Astrocyte (in vitro differentiated cells and primary cell): ENCODE data around the gene XYLT1. TPM values are rescaled to one million over a fixed set of nuclear protein-coding genes. Genes with fewer than 3 reads are reported as not detected.

Experiments used
- DNase-seq: peaks from one replicate; pipeline ENCODE4 v3.0.0-alpha.2; 2010; ENCODE audit warnings: low read depth
- FAIRE-seq: peaks from 2 replicates; lab custom pipeline; 2011; peaks lifted over from hg19 to GRCh38; lab: Jason Lieb, UNC
- H2AFZ ChIP-seq: 2 replicates; pipeline ENCODE4 v1.6.0; 2012; ENCODE audit warnings: low read depth, low read length, inconsistent platforms
- H3K27ac ChIP-seq: 2 replicates; pipeline ENCODE4 v1.5.1; 2011; ENCODE audit warnings: low read depth, low read length, inconsistent platforms
- H3K27me3 ChIP-seq: 2 replicates; pipeline ENCODE4 v1.6.0; 2011; ENCODE audit warnings: low read length, inconsistent platforms; ENCODE audit not compliant: insufficient read depth
- H3K36me3 ChIP-seq: 2 replicates; pipeline ENCODE4 v1.5.1; 2011; ENCODE audit warnings: low read length, inconsistent platforms; ENCODE audit not compliant: insufficient read depth
- H3K4me1 ChIP-seq: 2 replicates; pipeline ENCODE4 v1.5.1; 2011; ENCODE audit warnings: low read length, inconsistent platforms; ENCODE audit not compliant: insufficient read depth
- H3K4me2 ChIP-seq: 2 replicates; pipeline ENCODE4 v1.6.0; 2012; ENCODE audit warnings: low read length, inconsistent platforms
- H3K4me3 ChIP-seq: 2 replicates; pipeline ENCODE4 v1.5.1; 2011; ENCODE audit warnings: low read depth, mild to moderate bottlenecking, low read length, inconsistent platforms; ENCODE audit not compliant: insufficient read depth
- H3K79me2 ChIP-seq: 2 replicates; pipeline ENCODE4 v1.6.0; 2012; ENCODE audit warnings: mild to moderate bottlenecking, low read length, inconsistent platforms; ENCODE audit not compliant: insufficient read depth
- H3K9ac ChIP-seq: 2 replicates; pipeline ENCODE4 v1.6.0; 2012; ENCODE audit warnings: mild to moderate bottlenecking, low read length, inconsistent platforms
- H3K9me3 ChIP-seq: 2 replicates; pipeline ENCODE4 v1.5.1; 2012; ENCODE audit warnings: low read depth, mild to moderate bottlenecking, low read length, inconsistent platforms; ENCODE audit not compliant: insufficient read depth
- H4K20me1 ChIP-seq: 2 replicates; pipeline ENCODE4 v1.6.0; 2012; ENCODE audit warnings: low read length, inconsistent platforms; ENCODE audit not compliant: insufficient read depth
- H3K27ac Mint-ChIP-seq: one replicate; pipeline ENCODE4 v1.8.0; 2021; ENCODE audit warnings: mild to moderate bottlenecking, mixed read lengths; ENCODE audit not compliant: unreplicated experiment
- H3K27me3 Mint-ChIP-seq: one replicate; pipeline ENCODE4 v1.8.0; 2021; ENCODE audit warnings: low read depth, mixed read lengths; ENCODE audit not compliant: unreplicated experiment
- H3K36me3 Mint-ChIP-seq: one replicate; pipeline ENCODE4 v1.8.0; 2021; ENCODE audit warnings: low read depth, mixed read lengths; ENCODE audit not compliant: unreplicated experiment
- H3K4me1 Mint-ChIP-seq: one replicate; pipeline ENCODE4 v1.8.0; 2021; ENCODE audit warnings: low read depth, mixed read lengths; ENCODE audit not compliant: unreplicated experiment
- H3K4me3 Mint-ChIP-seq: one replicate; pipeline ENCODE4 v1.8.0; 2021; ENCODE audit warnings: mild to moderate bottlenecking, moderate library complexity, mixed read lengths; ENCODE audit not compliant: unreplicated experiment
- H3K9me3 Mint-ChIP-seq: one replicate; pipeline ENCODE4 v1.8.0; 2021; ENCODE audit warnings: mild to moderate bottlenecking, mixed read lengths; ENCODE audit not compliant: unreplicated experiment
- CTCF ChIP-seq: IDR thresholded peaks from 2 replicates; pipeline ENCODE4 v1.5.1; 2011; ENCODE audit warnings: low read depth, mild to moderate bottlenecking, inconsistent platforms, low read length, moderate library complexity; ENCODE audit not compliant: insufficient read depth
- EZH2 ChIP-seq: IDR thresholded peaks from 2 replicates; pipeline ENCODE4 v1.6.1; 2012; ENCODE audit warnings: mild to moderate bottlenecking, low read length, inconsistent platforms; ENCODE audit not compliant: insufficient read depth
- total RNA-seq: library from RNA; stranded (reverse); gene quantifications from 2 replicates; pipeline ENCODE4 v1.2.1, GENCODE V29; 2021

The XYLT1 gene
- total RNA-seq, 1 donor from 2014 or later, result 22.9 TPM

GRCh38 chr16:17282247-17282646 is 188.5 kb downstream of the XYLT1 start:
- H3K9me3 ChIP-seq, result no peaks in the 10 kb centered on the region
- H3K4me3 ChIP-seq, result no peak overlapping the region
- no peaks in the 10 kb centered on the region for H3K27me3 ChIP-seq
- peaks cover 74% of the 10 kb centered on the region for H3K79me2 ChIP-seq
- no peak overlapping the region for H3K27ac ChIP-seq
- no peak for DNase-seq
- no peaks in the 10 kb centered on the region for H3K36me3 ChIP-seq
- Mint-ChIP-seq H3K27me3 (peaks cover 2% of the 10 kb centered on the region), H3K4me1 (peaks cover 2% of the 10 kb centered on the region), H3K27ac (no peak overlapping the region), H3K36me3 (no peaks in the 10 kb centered on the region), H3K9me3 (no peaks in the 10 kb centered on the region), H3K4me3 (no peak overlapping the region)
- TF ChIP-seq CTCF (no peak), EZH2 (no peak)
- FAIRE-seq, result no peak
- H4K20me1 ChIP-seq, result peaks cover 97% of the 10 kb centered on the region
- no peaks in the 10 kb centered on the region for H3K4me1 ChIP-seq
- no peak overlapping the region for H2AFZ ChIP-seq
- H3K9ac ChIP-seq, result no peak overlapping the region
- H3K4me2 ChIP-seq, result no peak overlapping the region

DNA sequence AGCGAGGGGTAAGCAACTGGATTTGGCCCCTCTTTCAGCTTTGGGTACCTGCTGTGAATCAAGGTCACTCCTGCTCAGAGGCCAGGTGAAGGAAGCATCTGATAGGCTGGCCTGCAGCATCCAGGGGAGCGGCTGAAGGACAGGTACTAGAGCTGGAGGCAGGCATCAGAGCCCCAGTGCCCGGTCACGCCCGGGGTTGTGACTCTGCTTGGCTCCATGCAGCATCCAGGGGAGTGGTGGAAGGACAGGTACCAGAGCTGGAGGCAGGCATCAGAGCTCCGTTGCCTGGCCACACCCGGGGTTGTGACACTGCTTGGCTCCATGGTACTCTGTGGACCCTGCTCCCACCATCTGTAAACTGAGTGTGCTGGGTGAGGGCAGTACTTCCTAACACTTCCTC is 189.7 kb downstream of the XYLT1 start:
- Histone ChIP-seq H2AFZ (no peak overlapping the region), H4K20me1 (peaks cover 95% of the 10 kb centered on the region), H3K27ac (no peak overlapping the region), H3K4me2 (no peak overlapping the region), H3K4me3 (no peak overlapping the region), H3K79me2 (peaks cover 62% of the 10 kb centered on the region), H3K4me1 (no peaks in the 10 kb centered on the region), H3K9me3 (no peaks in the 10 kb centered on the region), H3K9ac (no peak overlapping the region), H3K36me3 (no peaks in the 10 kb centered on the region), H3K27me3 (no peaks in the 10 kb centered on the region)
- FAIRE-seq, result no peak
- TF ChIP-seq EZH2 (no peak), CTCF (no peak)
- Mint-ChIP-seq H3K4me1 (peaks cover 2% of the 10 kb centered on the region), H3K4me3 (no peak overlapping the region), H3K27me3 (peaks cover 2% of the 10 kb centered on the region), H3K36me3 (no peaks in the 10 kb centered on the region), H3K27ac (no peak overlapping the region), H3K9me3 (no peaks in the 10 kb centered on the region)
- DNase-seq, result no peak

DNA sequence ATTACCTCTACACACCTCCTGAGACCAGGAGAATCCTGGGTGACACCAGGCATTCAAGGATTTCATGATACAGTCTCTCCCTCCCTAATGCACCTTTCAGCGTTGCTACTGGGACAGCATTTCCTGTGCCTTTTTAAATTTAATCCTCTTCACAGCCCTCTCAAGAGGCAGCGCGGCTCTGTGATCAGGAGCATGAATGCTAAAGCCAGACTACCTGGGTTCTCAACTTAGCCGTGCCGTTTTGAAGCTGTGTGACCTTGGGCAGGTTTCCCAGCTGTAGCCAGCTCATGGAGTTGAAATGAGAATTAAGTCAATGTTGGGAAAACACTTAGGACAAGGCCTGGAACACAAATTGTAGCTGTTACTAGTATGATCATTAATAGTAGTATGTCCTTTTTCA is 191.8 kb downstream of the XYLT1 start:
- Mint-ChIP-seq H3K36me3 (no peaks in the 10 kb centered on the region), H3K4me3 (no peak overlapping the region), H3K27me3 (no peaks in the 10 kb centered on the region), H3K9me3 (no peaks in the 10 kb centered on the region), H3K4me1 (peaks cover 9% of the 10 kb centered on the region), H3K27ac (no peak overlapping the region)
- no peak for FAIRE-seq
- Histone ChIP-seq H4K20me1 (peaks cover 94% of the 10 kb centered on the region), H3K79me2 (peaks cover 60% of the 10 kb centered on the region), H3K27ac (no peak overlapping the region), H3K9me3 (no peaks in the 10 kb centered on the region), H3K4me3 (no peak overlapping the region), H3K27me3 (no peaks in the 10 kb centered on the region), H3K4me2 (no peak overlapping the region), H2AFZ (no peak overlapping the region), H3K9ac (no peak overlapping the region), H3K36me3 (no peaks in the 10 kb centered on the region), H3K4me1 (peaks cover 9% of the 10 kb centered on the region)
- no peak for TF ChIP-seq EZH2
- no peak for TF ChIP-seq CTCF
- no peak for DNase-seq
